ENCODE measurements around the gene EXD2. TPM values are rescaled to one million over a fixed set of nuclear protein-coding genes. Genes with fewer than 3 reads are reported as not detected.

Gene EXD2
- total and polyA plus RNA-seq, 8 donors = 3.4 to 25.4 (median 9.4) TPM

DNA sequence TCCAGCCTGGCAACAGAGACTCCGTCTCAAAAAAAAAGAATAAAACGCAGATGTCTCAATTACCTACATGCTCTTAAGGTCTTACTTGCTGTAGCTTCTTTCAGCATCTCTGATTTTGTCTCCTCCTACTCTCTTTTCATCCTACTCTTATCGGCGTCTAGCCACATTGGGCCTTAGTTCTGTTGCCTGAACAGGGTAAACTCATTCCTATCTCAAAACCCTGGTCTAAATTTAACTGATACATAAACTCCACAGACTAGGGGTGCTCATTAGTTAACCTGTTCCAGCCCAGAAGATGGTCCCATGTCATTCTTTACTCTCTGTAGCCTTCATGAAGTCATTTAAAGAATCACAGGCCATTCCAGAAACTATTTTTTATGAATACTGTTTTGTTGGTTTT is 33.6 kb downstream of the EXD2 start:
- H3K4me1 ChIP-seq = peaks cover 0 to 13% (median 3%) of the 10 kb centered on the region in 4 donors
- intact Hi-C loops (cut with DNase I; ENCODE audit: low total_unique reads) = no loop called here
- peaks cover 7 to 29% (median 27%) of the 10 kb centered on the region in 4 donors for H3K36me3 ChIP-seq
- 82 to 91% (median 90%) methylated on average over 4 of the region's 4 CpGs for WGBS, 5 donors
- no peak overlapping the region for H3K27ac ChIP-seq
- H3K4me3 ChIP-seq = no peak overlapping the region
- TF ChIP-seq EP300 (IDR thresholded peaks at IDR 0.05) (no peak), POLR2A (IDR thresholded peaks at IDR 0.05) (no peak), POLR2AphosphoS5 (IDR thresholded peaks at IDR 0.05) (no peak)
- TF ChIP-seq, protein P1, sequence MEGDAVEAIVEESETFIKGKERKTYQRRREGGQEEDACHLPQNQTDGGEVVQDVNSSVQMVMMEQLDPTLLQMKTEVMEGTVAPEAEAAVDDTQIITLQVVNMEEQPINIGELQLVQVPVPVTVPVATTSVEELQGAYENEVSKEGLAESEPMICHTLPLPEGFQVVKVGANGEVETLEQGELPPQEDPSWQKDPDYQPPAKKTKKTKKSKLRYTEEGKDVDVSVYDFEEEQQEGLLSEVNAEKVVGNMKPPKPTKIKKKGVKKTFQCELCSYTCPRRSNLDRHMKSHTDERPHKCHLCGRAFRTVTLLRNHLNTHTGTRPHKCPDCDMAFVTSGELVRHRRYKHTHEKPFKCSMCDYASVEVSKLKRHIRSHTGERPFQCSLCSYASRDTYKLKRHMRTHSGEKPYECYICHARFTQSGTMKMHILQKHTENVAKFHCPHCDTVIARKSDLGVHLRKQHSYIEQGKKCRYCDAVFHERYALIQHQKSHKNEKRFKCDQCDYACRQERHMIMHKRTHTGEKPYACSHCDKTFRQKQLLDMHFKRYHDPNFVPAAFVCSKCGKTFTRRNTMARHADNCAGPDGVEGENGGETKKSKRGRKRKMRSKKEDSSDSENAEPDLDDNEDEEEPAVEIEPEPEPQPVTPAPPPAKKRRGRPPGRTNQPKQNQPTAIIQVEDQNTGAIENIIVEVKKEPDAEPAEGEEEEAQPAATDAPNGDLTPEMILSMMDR (IDR thresholded peaks at IDR 0.05) = no peak
- no peaks in the 10 kb centered on the region for H3K9me3 ChIP-seq
- no peak for DNase-seq
- H3K27me3 ChIP-seq = no peaks in the 10 kb centered on the region

- DNase-seq = no peak
- Histone ChIP-seq H3K9me3 (no peaks in the 10 kb centered on the region), H3K4me3 (no peak overlapping the region), H3K27ac (peak overlapping the region in 1 of 5 donors; percentile 18), H3K4me1 (peaks cover 0 to 15% (median 3%) of the 10 kb centered on the region in 4 donors), H3K36me3 (peaks cover 7 to 41% (median 40%) of the 10 kb centered on the region in 4 donors), H3K27me3 (no peaks in the 10 kb centered on the region)
- WGBS, 5 donors = 46 to 79% (median 55%) methylated on average over 9 of the region's 9 CpGs
- no peak for TF ChIP-seq EP300 (IDR thresholded peaks at IDR 0.05)
- TF ChIP-seq, protein P1 (IDR thresholded peaks at IDR 0.05) = no peak
- no peak for TF ChIP-seq POLR2AphosphoS5 (IDR thresholded peaks at IDR 0.05)
- TF ChIP-seq POLR2A (IDR thresholded peaks at IDR 0.05) = no peak
- intact Hi-C loops (cut with DNase I; ENCODE audit: low total_unique reads) = no loop called here
These were observed 34.9 kb downstream of the EXD2 start for GRCh38 chr14:69226178-69226577.

DNA sequence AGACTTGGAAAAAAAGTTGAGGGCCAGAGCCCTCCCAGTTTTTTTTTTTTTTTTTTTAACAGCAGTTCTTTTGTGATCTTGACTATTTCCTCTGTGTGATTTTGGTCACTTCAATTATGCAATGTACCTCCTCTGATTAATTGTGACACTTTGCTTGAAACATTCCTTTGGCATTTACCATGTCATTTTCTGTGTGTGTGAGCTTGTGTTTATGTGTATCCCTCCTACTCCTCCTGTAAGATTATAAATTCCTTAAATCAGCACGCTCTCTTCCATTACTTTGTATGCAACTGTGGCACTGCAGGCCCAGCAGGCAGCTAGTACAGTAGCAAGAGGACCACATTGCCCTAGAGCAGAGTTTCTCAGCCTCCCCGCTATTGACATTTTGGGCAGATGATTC is 35.4 kb downstream of the EXD2 start:
- H3K27me3 ChIP-seq = no peaks in the 10 kb centered on the region
- H3K4me1 ChIP-seq = peaks cover 0 to 19% (median 6%) of the 10 kb centered on the region in 4 donors
- no peak for DNase-seq
- peak overlapping the region in 1 of 5 donors; percentile 18 for H3K27ac ChIP-seq
- H3K4me3 ChIP-seq = no peak overlapping the region
- intact Hi-C loops (cut with DNase I; ENCODE audit: low total_unique reads) = no loop called here
- H3K36me3 ChIP-seq = peaks cover 7 to 46% (median 44%) of the 10 kb centered on the region in 4 donors
- TF ChIP-seq, protein P1 (IDR thresholded peaks at IDR 0.05) = no peak
- TF ChIP-seq EP300 (IDR thresholded peaks at IDR 0.05) = no peak
- no peak for TF ChIP-seq POLR2A (IDR thresholded peaks at IDR 0.05)
- no peak for TF ChIP-seq POLR2AphosphoS5 (IDR thresholded peaks at IDR 0.05)
- 92 to 96% (median 95%) methylated on average over 2 of the region's 2 CpGs for WGBS, 5 donors
- no peaks in the 10 kb centered on the region for H3K9me3 ChIP-seq

- intact Hi-C loops (cut with DNase I; ENCODE audit: low total_unique reads) = no loop called here
- peak in 1 of 2 donors; percentile 33 for DNase-seq
- Histone ChIP-seq H3K9me3 (no peaks in the 10 kb centered on the region), H3K4me1 (peaks cover 0 to 11% (median 5%) of the 10 kb centered on the region in 4 donors), H3K4me3 (no peak overlapping the region), H3K36me3 (peaks cover 15 to 73% (median 65%) of the 10 kb centered on the region in 4 donors), H3K27me3 (no peaks in the 10 kb centered on the region), H3K27ac (peak overlapping the region in 1 of 5 donors; percentile 16)
- WGBS, 5 donors = 20 to 56% (median 35%) methylated on average over 2 of the region's 2 CpGs
- peak in 1 of 3 donors; percentile 34 for TF ChIP-seq POLR2AphosphoS5 (IDR thresholded peaks at IDR 0.05)
- no peak for TF ChIP-seq POLR2A (IDR thresholded peaks at IDR 0.05)
- TF ChIP-seq EP300 (IDR thresholded peaks at IDR 0.05) = no peak
- TF ChIP-seq, protein P1 (IDR thresholded peaks at IDR 0.05) = no peak
These were observed 40.2 kb downstream of the EXD2 start for GRCh38 chr14:69231486-69231885.

Data from stomach (tissue), 9 donors.